OCI-LY1 (cell line): ENCODE results near the gene FUT8.

Experiments used
- H2AFZ ChIP-seq: fragments of 200-600 bp; sonication (generic), shearing (Covaris generic); 2 replicates; pipeline ENCODE4 v1.6.0; 2014; ENCODE audit warnings: antibody characterized with exemption, mild to moderate bottlenecking, low read length
- H3F3A ChIP-seq: fragments of 200-600 bp; sonication (generic), shearing (Covaris generic); 2 replicates; pipeline ENCODE4 v1.6.0; 2014; ENCODE audit warnings: mild to moderate bottlenecking, antibody characterized with exemption, low read length, moderate library complexity; ENCODE audit not compliant: insufficient read depth
- H3K27ac ChIP-seq: fragments of 200-600 bp; sonication (generic); 2 replicates; pipeline ENCODE4 v1.5.1; 2014; ENCODE audit warnings: low read length, mixed run types, mild to moderate bottlenecking, low read depth; ENCODE audit not compliant: poor library complexity, severe bottlenecking
- H3K27me3 ChIP-seq: fragments of 200-600 bp; sonication (generic); 2 replicates; pipeline ENCODE4 v1.6.0; 2014; ENCODE audit warnings: antibody characterized with exemption, mild to moderate bottlenecking, low read length, moderate library complexity; ENCODE audit not compliant: insufficient read depth
- H3K36me3 ChIP-seq: fragments of 200-600 bp; sonication (generic); 2 replicates; pipeline ENCODE4 v1.6.1; 2014; ENCODE audit warnings: mild to moderate bottlenecking, antibody characterized with exemption, low read length, moderate library complexity, mixed read lengths; ENCODE audit not compliant: insufficient read depth
- H3K4me1 ChIP-seq: fragments of 200-600 bp; sonication (generic); 2 replicates; pipeline ENCODE4 v1.5.1; 2014; ENCODE audit warnings: mild to moderate bottlenecking, low read length, moderate library complexity; ENCODE audit not compliant: insufficient read depth, severe bottlenecking
- H3K4me2 ChIP-seq: fragments of 200-600 bp; sonication (generic), shearing (Covaris generic); 2 replicates; pipeline ENCODE4 v1.6.1; 2014; ENCODE audit warnings: low read length
- H3K4me3 ChIP-seq: fragments of 200-600 bp; sonication (generic); 2 replicates; pipeline ENCODE4 v1.5.1; 2014; ENCODE audit warnings: low read length, low read depth, mild to moderate bottlenecking, mixed read lengths; ENCODE audit not compliant: poor library complexity, severe bottlenecking
- H3K79me2 ChIP-seq: fragments of 200-600 bp; shearing (Covaris generic); 2 replicates; pipeline ENCODE4 v1.6.1; 2016; ENCODE audit warnings: mixed run types, low read length, mixed read lengths; ENCODE audit not compliant: insufficient read depth
- H3K9ac ChIP-seq: fragments of 200-600 bp; sonication (generic), shearing (Covaris generic); 2 replicates; pipeline ENCODE4 v1.6.1; 2014; ENCODE audit warnings: mild to moderate bottlenecking, low read length, mixed read lengths
- H3K9me2 ChIP-seq: fragments of 200-600 bp; sonication (generic), shearing (Covaris generic); 2 replicates; pipeline ENCODE4 v1.6.1; 2014; ENCODE audit warnings: low read depth, mild to moderate bottlenecking, low read length, mixed read lengths
- H3K9me3 ChIP-seq: fragments of 200-600 bp; shearing (Covaris generic); 2 replicates; pipeline ENCODE4 v1.6.1; 2014; ENCODE audit warnings: low read length, mixed read lengths
- H4K20me1 ChIP-seq: fragments of 200-600 bp; sonication (generic), shearing (Covaris generic); 2 replicates; pipeline ENCODE4 v1.6.0; 2016; ENCODE audit warnings: mild to moderate bottlenecking, low read length; ENCODE audit not compliant: insufficient read depth
- EZH2 ChIP-seq: fragments of 200-600 bp; sonication (generic), shearing (Covaris generic); IDR thresholded peaks from 2 replicates; pipeline ENCODE4 v1.8.0; 2017; ENCODE audit warnings: borderline replicate concordance, mixed run types, mild to moderate bottlenecking, antibody characterized with exemption, low read length, moderate library complexity, mixed read lengths
- TF ChIP-seq, protein P1 (sequence below): fragments of 200-600 bp; sonication (generic), shearing (Covaris generic); IDR thresholded peaks from 2 replicates; pipeline ENCODE4 v1.5.1; 2017; ENCODE audit warnings: mild to moderate bottlenecking, antibody characterized with exemption, low read length, moderate library complexity, mixed read lengths

Gene FUT8

DNA sequence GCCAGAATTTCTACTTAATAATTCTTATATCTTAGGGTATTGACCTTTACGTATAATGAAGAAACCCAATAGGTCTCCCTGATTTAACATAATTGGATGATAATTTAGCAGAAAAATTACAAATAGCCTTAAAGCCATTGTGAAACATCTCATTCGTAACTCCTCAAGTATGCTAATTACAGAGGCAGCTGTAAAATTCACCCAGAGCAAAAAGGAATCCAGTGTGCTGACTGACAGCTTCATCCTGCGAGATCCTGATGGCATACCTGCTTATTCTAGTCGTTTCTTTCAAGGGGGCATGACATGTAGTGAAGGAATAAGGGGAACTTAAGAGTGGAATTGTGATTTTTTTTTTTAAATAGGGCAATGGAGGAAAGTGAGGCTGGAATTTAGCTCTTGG is 291.5 kb downstream of the FUT8 start:
- Histone ChIP-seq H3K27ac (no peak overlapping the region), H4K20me1 (no peaks in the 10 kb centered on the region), H2AFZ (no peak overlapping the region), H3K27me3 (no peaks in the 10 kb centered on the region), H3K4me2 (no peak overlapping the region), H3K9me3 (no peaks in the 10 kb centered on the region), H3K4me1 (no peaks in the 10 kb centered on the region), H3K9ac (no peak overlapping the region), H3F3A (no peaks in the 10 kb centered on the region), H3K79me2 (no peaks in the 10 kb centered on the region; the same call in 1 of the 2 replicates), H3K9me2 (no peaks in the 10 kb centered on the region), H3K36me3 (peaks cover 9% of the 10 kb centered on the region; the same call in 1 of the 2 replicates), H3K4me3 (no peak overlapping the region)
- TF ChIP-seq, protein P1, sequence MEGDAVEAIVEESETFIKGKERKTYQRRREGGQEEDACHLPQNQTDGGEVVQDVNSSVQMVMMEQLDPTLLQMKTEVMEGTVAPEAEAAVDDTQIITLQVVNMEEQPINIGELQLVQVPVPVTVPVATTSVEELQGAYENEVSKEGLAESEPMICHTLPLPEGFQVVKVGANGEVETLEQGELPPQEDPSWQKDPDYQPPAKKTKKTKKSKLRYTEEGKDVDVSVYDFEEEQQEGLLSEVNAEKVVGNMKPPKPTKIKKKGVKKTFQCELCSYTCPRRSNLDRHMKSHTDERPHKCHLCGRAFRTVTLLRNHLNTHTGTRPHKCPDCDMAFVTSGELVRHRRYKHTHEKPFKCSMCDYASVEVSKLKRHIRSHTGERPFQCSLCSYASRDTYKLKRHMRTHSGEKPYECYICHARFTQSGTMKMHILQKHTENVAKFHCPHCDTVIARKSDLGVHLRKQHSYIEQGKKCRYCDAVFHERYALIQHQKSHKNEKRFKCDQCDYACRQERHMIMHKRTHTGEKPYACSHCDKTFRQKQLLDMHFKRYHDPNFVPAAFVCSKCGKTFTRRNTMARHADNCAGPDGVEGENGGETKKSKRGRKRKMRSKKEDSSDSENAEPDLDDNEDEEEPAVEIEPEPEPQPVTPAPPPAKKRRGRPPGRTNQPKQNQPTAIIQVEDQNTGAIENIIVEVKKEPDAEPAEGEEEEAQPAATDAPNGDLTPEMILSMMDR = no peak

- TF ChIP-seq EZH2 = no peak
- TF ChIP-seq, protein P1 = no peak
- Histone ChIP-seq H3K79me2 (no peaks in the 10 kb centered on the region; the same call in 1 of the 2 replicates), H3K4me3 (no peak overlapping the region), H3K9me2 (no peaks in the 10 kb centered on the region), H3F3A (no peaks in the 10 kb centered on the region), H3K27ac (no peak overlapping the region), H3K27me3 (no peaks in the 10 kb centered on the region), H3K36me3 (peaks cover 9% of the 10 kb centered on the region; the same call in 1 of the 2 replicates), H3K4me1 (no peaks in the 10 kb centered on the region), H3K9ac (no peak overlapping the region), H3K4me2 (no peak overlapping the region), H4K20me1 (no peaks in the 10 kb centered on the region), H3K9me3 (no peaks in the 10 kb centered on the region), H2AFZ (no peak overlapping the region)
These were observed 291.9 kb downstream of the FUT8 start for GRCh38 chr14:65704437-65704836.

DNA sequence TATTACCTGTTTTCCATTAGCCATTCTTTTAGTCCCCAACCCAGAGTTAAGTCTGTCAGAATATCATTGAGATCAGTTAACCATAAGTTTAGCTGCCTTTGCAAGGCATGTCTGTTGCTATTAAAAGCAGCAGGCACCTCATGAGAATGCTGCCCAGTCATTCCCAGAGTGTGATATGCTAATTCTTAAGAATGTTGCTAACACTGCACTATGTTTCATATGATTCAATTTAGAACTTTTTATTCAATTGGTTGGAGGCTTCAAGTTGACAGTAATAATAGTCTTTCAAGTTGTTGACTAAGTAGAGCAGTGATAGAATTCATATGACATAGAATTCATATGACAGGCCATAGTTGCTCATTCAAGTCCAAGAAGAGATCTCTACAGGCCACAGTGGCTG is 292.3 kb downstream of the FUT8 start:
- H2AFZ ChIP-seq = no peak overlapping the region

More for the DNA sequence above, 292.3 kb downstream of the FUT8 start:
- peaks cover 9% of the 10 kb centered on the region; the same call in 1 of the 2 replicates for H3K36me3 ChIP-seq
- H3K9me2 ChIP-seq = no peaks in the 10 kb centered on the region
- H3K27me3 ChIP-seq = no peaks in the 10 kb centered on the region
- H3F3A ChIP-seq = no peaks in the 10 kb centered on the region
- H3K79me2 ChIP-seq = no peaks in the 10 kb centered on the region; the same call in 1 of the 2 replicates
- H3K4me1 ChIP-seq = no peaks in the 10 kb centered on the region
- H3K4me3 ChIP-seq = no peak overlapping the region
- no peaks in the 10 kb centered on the region for H3K9me3 ChIP-seq
- H3K9ac ChIP-seq = no peak overlapping the region
- H4K20me1 ChIP-seq = no peaks in the 10 kb centered on the region
- H3K4me2 ChIP-seq = no peak overlapping the region
- no peak overlapping the region for H3K27ac ChIP-seq
- TF ChIP-seq, protein P1 = no peak
- TF ChIP-seq EZH2 = no peak
